ENCODE data around the gene CCL21. TPM values are rescaled to one million over a fixed set of nuclear protein-coding genes. Genes with fewer than 3 reads are reported as not detected.

The CCL21 gene
- total and polyA plus RNA-seq, 2 of the 13 experiments (the other 11 are each of a cell fraction or from before 2014, with no cell fraction given), result not detected

DNA sequence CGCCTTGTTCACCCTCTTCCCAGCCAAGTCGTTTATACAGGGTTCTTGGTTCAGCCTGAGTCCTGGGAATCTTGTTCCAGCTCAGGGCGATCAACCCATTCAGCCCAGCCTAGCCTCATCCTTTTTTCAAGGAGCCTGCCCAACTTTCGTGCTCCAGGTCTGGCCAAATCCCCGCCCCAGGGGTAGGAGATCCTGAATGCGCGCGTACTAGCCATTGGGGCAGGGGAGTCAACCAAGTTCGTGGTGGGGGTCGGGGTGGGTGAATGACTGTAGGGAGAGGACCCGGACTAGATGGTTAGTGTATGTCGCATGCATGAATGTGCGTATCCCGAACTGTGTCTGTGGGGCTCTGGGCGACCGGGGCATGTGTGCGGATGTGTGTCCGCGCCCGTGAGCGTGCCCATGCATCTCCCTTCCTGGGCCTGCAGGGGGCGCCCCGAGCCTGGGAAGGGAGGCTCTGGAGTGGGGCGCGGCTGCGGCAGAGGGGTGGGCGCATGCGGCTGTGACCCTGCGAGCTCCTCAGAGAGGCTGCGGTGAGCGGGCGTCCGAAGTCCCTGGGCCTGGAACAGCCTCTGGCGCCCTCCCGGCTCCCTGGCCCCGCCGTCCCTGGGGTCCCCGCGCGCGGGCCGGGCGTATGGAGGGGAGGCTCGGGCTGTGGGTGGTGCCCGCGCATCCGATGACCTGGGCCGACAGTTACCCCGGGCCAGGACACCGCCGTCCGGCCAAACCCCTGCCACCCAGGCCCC lies 8.7 kb downstream of the CCL21 start (continued):
- TF ChIP-seq, protein P1, sequence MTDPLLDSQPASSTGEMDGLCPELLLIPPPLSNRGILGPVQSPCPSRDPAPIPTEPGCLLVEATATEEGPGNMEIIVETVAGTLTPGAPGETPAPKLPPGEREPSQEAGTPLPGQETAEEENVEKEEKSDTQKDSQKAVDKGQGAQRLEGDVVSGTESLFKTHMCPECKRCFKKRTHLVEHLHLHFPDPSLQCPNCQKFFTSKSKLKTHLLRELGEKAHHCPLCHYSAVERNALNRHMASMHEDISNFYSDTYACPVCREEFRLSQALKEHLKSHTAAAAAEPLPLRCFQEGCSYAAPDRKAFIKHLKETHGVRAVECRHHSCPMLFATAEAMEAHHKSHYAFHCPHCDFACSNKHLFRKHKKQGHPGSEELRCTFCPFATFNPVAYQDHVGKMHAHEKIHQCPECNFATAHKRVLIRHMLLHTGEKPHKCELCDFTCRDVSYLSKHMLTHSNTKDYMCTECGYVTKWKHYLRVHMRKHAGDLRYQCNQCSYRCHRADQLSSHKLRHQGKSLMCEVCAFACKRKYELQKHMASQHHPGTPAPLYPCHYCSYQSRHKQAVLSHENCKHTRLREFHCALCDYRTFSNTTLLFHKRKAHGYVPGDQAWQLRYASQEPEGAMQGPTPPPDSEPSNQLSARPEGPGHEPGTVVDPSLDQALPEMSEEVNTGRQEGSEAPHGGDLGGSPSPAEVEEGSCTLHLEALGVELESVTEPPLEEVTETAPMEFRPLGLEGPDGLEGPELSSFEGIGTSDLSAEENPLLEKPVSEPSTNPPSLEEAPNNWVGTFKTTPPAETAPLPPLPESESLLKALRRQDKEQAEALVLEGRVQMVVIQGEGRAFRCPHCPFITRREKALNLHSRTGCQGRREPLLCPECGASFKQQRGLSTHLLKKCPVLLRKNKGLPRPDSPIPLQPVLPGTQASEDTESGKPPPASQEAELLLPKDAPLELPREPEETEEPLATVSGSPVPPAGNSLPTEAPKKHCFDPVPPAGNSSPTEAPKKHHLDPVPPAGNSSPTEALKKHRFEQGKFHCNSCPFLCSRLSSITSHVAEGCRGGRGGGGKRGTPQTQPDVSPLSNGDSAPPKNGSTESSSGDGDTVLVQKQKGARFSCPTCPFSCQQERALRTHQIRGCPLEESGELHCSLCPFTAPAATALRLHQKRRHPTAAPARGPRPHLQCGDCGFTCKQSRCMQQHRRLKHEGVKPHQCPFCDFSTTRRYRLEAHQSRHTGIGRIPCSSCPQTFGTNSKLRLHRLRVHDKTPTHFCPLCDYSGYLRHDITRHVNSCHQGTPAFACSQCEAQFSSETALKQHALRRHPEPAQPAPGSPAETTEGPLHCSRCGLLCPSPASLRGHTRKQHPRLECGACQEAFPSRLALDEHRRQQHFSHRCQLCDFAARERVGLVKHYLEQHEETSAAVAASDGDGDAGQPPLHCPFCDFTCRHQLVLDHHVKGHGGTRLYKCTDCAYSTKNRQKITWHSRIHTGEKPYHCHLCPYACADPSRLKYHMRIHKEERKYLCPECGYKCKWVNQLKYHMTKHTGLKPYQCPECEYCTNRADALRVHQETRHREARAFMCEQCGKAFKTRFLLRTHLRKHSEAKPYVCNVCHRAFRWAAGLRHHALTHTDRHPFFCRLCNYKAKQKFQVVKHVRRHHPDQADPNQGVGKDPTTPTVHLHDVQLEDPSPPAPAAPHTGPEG (CRISPR knock-in tag; IDR thresholded peaks at IDR 0.05), result no peak
- TF ChIP-seq ETV6 (CRISPR knock-in tag; conservative IDR thresholded peaks at IDR 0.05), result no peak
- TF ChIP-seq SIN3B (IDR thresholded peaks at IDR 0.05; ENCODE audit: low read length), result no peak
- TF ChIP-seq, protein P2, sequence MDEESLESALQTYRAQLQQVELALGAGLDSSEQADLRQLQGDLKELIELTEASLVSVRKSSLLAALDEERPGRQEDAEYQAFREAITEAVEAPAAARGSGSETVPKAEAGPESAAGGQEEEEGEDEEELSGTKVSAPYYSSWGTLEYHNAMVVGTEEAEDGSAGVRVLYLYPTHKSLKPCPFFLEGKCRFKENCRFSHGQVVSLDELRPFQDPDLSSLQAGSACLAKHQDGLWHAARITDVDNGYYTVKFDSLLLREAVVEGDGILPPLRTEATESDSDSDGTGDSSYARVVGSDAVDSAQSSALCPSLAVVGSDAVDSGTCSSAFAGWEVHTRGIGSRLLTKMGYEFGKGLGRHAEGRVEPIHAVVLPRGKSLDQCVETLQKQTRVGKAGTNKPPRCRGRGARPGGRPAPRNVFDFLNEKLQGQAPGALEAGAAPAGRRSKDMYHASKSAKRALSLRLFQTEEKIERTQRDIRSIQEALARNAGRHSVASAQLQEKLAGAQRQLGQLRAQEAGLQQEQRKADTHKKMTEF (CRISPR knock-in tag; IDR thresholded peaks at IDR 0.05), result 0 out of 2 replicates have a peak, but pooled peaks have one; percentile 37
- TF ChIP-seq ZNF713 (CRISPR knock-in tag; IDR thresholded peaks at IDR 0.05), result no peak
- TF ChIP-seq ZNF44 (CRISPR knock-in tag; IDR thresholded peaks at IDR 0.05), result no peak
- peak; percentile 46; the same call in 1 of the 2 replicates for TF ChIP-seq KDM2A (CRISPR knock-in tag; IDR thresholded peaks at IDR 0.05; ENCODE audit: borderline replicate concordance, low read depth)
- TF ChIP-seq HNRNPLL (IDR thresholded peaks at IDR 0.05; ENCODE audit: low read depth, low read length, poor library complexity, severe bottlenecking), result peak; percentile 26
- TF ChIP-seq ZNF451 (CRISPR knock-in tag; IDR thresholded peaks at IDR 0.05), result 0 out of 2 replicates have a peak, but pooled peaks have one; percentile 59
- 0 out of 2 replicates have a peak, but pooled peaks have one; percentile 34 for TF ChIP-seq HNRNPL (IDR thresholded peaks at IDR 0.05; ENCODE audit: low read depth, low read length)
- no peak for TF ChIP-seq CEBPB (IDR thresholded peaks at IDR 0.05; ENCODE audit: borderline replicate concordance, low read depth, low read length)
- TF ChIP-seq MTA1 (CRISPR knock-in tag; IDR thresholded peaks at IDR 0.05; ENCODE audit: borderline replicate concordance), result peak; percentile 80; the same call in 1 of the 2 replicates
- peak; percentile 23; the same call in 1 of the 2 replicates for TF ChIP-seq ZNF768 (CRISPR knock-in tag; IDR thresholded peaks at IDR 0.05)
- no peak for TF ChIP-seq ZNF589 (CRISPR knock-in tag; conservative IDR thresholded peaks at IDR 0.05)
- TF ChIP-seq ZFY (CRISPR knock-in tag; IDR thresholded peaks at IDR 0.05), result no peak; the same call in 1 of the 2 replicates
- 0 out of 2 replicates have a peak, but pooled peaks have one; percentile 20 for TF ChIP-seq FOXC1 (CRISPR knock-in tag; IDR thresholded peaks at IDR 0.05; ENCODE audit: borderline replicate concordance)
- TF ChIP-seq MYC (CRISPR knock-in tag; IDR thresholded peaks at IDR 0.05; ENCODE audit: borderline replicate concordance), result peak; percentile 54; the same call in 1 of the 2 replicates
- TF ChIP-seq CAMTA2 (CRISPR knock-in tag; IDR thresholded peaks at IDR 0.05; ENCODE audit: borderline replicate concordance), result 0 out of 2 replicates have a peak, but pooled peaks have one; percentile 51
- TF ChIP-seq, protein P3, sequence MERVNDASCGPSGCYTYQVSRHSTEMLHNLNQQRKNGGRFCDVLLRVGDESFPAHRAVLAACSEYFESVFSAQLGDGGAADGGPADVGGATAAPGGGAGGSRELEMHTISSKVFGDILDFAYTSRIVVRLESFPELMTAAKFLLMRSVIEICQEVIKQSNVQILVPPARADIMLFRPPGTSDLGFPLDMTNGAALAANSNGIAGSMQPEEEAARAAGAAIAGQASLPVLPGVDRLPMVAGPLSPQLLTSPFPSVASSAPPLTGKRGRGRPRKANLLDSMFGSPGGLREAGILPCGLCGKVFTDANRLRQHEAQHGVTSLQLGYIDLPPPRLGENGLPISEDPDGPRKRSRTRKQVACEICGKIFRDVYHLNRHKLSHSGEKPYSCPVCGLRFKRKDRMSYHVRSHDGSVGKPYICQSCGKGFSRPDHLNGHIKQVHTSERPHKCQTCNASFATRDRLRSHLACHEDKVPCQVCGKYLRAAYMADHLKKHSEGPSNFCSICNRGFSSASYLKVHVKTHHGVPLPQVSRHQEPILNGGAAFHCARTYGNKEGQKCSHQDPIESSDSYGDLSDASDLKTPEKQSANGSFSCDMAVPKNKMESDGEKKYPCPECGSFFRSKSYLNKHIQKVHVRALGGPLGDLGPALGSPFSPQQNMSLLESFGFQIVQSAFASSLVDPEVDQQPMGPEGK (CRISPR knock-in tag; IDR thresholded peaks at IDR 0.05), result peak; percentile 50; the same call in 1 of the 2 replicates
- TF ChIP-seq SP4 (CRISPR knock-in tag; IDR thresholded peaks at IDR 0.05), result 0 out of 2 replicates have a peak, but pooled peaks have one; percentile 31
